H1 (cell line): ENCODE results near the gene MMP24. TPM values are rescaled to one million over a fixed set of nuclear protein-coding genes. Genes with fewer than 3 reads are reported as not detected.

Experiments
- ASH2L ChIP-seq: fragments of 200-600, 300-600 bp; sonication (generic); IDR thresholded peaks from one replicate; pipeline ENCODE4 v1.7.1; 2017; ENCODE audit warnings: low read length
- CEBPB ChIP-seq: IDR thresholded peaks from 2 replicates; pipeline ENCODE4 v1.6.1; 2012; ENCODE audit warnings: low read depth, low read length
- CHD7 ChIP-seq: fragments of 300-600 bp; sonication (generic); IDR thresholded peaks from 2 replicates; pipeline ENCODE4 v1.7.1; 2012; ENCODE audit warnings: low read length, moderate library complexity, mild to moderate bottlenecking, inconsistent platforms; ENCODE audit not compliant: insufficient replicate concordance
- EZH2 ChIP-seq: fragments of 200-600 bp; sonication (generic); IDR thresholded peaks from 2 replicates; pipeline ENCODE4 v1.7.1; 2012; ENCODE audit warnings: low read depth, mild to moderate bottlenecking, moderate library complexity, low read length, inconsistent platforms; ENCODE audit not compliant: severe bottlenecking
- NRF1 ChIP-seq: IDR thresholded peaks from 2 replicates; pipeline ENCODE4 v1.6.1; 2011; ENCODE audit warnings: mild to moderate bottlenecking, low read depth, low read length, improper control_type of control experiment
- RAD21 ChIP-seq, 2 experiments: IDR thresholded peaks in 1 of 2; conservative IDR thresholded peaks in 1 of 2; 2 replicates each; pipeline ENCODE4 v1.6.1; 2011; ENCODE audit warnings: low read depth in 2 of 2, low read length in 2 of 2, improper control_type of control experiment in 1 of 2, inconsistent platforms in 1 of 2, mild to moderate bottlenecking in 1 of 2, moderate library complexity in 1 of 2
- RBBP5 ChIP-seq: IDR thresholded peaks from 2 replicates; pipeline ENCODE4 v1.7.1; 2012; ENCODE audit warnings: low read depth, mild to moderate bottlenecking, inconsistent platforms, low read length, moderate library complexity, borderline replicate concordance
- SP1 ChIP-seq: IDR thresholded peaks from 2 replicates; pipeline ENCODE4 v1.6.1; 2011; ENCODE audit warnings: low read depth, low read length
- SP2 ChIP-seq: IDR thresholded peaks from 2 replicates; pipeline ENCODE4 v1.6.1; 2012; ENCODE audit warnings: mild to moderate bottlenecking, low read length, inconsistent platforms
- polyA plus RNA-seq, 7 experiments: library from polyadenylated mRNA; depleted of rRNA in 3 of 7; stranded (reverse) in 5 of 7; unstranded in 2 of 7; fragments of >200 nt in 5 of 7; fragments of 200-250 nt in 2 of 7; gene quantifications; 1 replicate in 5 of 7; 2 replicates in 1 of 7; 4 replicates in 1 of 7; pipeline versions ENCODE4 v1.2.1 to v1.2.3, GENCODE V29; 2011 to 2013; ENCODE audit warnings: missing spikeins in 2 of 7, mixed read lengths in 2 of 7
- total RNA-seq: library from RNA; stranded (reverse); fragmentation: NEBNext Ultra II Directional; extraction: Animal tissue kit (Norgen Biotek cat#: 25700); gene quantifications from 2 replicates; pipeline ENCODE4 v1.2.1, GENCODE V29; 2021

MMP24 gene
- total and polyA plus RNA-seq, 2 of the 8 experiments (the other 6 are each of a cell fraction or from before 2014, with no cell fraction given): 18.8 to 21.4 TPM

DNA sequence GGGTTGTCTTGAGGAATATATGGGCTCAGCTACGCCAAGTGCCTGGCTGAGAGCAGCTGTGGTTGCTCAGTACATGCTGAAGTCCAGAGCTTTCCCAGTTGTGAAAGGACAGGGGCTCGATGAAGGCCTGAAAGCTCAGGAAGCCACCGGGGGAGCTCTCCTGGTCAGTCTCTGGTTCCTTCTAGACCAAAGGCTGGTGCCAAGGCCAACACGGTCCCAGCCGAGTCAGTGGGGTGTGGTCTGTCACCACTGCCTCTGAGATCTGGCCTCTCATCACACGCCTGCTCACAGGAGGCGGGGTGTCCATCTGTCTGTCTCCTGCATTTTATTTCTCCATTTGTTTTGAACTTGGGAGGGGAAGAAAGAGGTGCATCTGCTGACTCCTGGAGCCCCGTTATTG is 70.7 kb downstream of the MMP24 start (continued):
- no peak for TF ChIP-seq CHD7
- TF ChIP-seq RBBP5: no peak
- no peak for TF ChIP-seq EZH2
- TF ChIP-seq CEBPB: no peak
- no peak for TF ChIP-seq RAD21 (IDR thresholded peaks at IDR 0.05 in 1 of 2, conservative IDR thresholded peaks at IDR 0.05 in 1 of 2; ENCODE audit: low read depth in 2 of 2, low read length in 2 of 2)
- no peak for TF ChIP-seq SP1
- no peak for TF ChIP-seq ASH2L
- TF ChIP-seq SP2: no peak
- TF ChIP-seq NRF1: no peak
